Measurements from ENCODE around the gene SORCS2.

SORCS2 gene

DNA sequence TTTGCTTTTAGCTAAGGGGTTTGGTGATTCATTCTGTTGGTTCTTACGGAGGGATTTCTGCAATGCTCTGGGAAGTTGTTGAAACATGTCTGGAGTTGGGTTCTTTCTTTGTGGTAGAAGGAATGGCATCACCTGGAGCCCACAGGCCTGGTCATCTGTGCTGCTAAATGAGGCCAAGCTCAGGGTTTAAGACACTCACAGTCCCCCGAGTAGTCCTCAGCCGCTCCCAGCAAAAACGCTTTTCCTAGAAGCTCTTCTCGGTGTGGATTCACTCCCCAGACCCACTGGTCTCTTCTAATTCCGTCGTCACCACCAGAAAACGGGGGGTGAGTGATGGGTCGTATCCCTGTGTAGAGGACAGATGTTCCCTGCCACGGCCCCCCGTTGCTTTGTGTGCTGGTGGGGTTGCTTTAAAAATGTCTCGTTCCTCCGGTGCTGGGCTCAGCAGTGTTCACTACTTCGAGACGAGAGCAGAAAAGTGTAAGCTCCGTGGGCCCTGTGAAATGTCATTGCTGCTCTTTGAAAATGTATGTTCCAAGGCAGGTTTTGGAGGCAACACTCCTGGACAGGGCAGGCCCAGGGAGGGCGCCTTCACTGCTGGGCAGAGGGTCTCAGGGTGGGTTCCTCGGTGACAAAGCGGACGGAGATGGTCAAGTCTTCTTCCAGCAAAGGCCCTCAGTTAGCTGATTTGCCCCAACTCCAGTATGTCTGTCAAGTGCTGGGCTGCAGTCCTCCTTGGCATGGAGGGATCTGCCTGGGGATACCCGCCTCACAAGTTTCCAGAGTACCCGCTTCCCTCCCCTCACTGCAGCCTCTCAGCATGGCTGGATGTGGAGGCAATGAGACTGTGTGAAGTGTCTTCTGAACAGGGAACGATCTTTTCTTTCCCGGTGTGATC, 205.1 kb downstream of the SORCS2 start:
- DNase-seq (ENCODE audit: low read depth): no peak
- no peak overlapping the region for H3K4me3 ChIP-seq (ENCODE audit: low read length)
- TF ChIP-seq, protein P1, sequence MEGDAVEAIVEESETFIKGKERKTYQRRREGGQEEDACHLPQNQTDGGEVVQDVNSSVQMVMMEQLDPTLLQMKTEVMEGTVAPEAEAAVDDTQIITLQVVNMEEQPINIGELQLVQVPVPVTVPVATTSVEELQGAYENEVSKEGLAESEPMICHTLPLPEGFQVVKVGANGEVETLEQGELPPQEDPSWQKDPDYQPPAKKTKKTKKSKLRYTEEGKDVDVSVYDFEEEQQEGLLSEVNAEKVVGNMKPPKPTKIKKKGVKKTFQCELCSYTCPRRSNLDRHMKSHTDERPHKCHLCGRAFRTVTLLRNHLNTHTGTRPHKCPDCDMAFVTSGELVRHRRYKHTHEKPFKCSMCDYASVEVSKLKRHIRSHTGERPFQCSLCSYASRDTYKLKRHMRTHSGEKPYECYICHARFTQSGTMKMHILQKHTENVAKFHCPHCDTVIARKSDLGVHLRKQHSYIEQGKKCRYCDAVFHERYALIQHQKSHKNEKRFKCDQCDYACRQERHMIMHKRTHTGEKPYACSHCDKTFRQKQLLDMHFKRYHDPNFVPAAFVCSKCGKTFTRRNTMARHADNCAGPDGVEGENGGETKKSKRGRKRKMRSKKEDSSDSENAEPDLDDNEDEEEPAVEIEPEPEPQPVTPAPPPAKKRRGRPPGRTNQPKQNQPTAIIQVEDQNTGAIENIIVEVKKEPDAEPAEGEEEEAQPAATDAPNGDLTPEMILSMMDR (conservative IDR thresholded peaks at IDR 0.05; ENCODE audit: low read length): no peak

DNA sequence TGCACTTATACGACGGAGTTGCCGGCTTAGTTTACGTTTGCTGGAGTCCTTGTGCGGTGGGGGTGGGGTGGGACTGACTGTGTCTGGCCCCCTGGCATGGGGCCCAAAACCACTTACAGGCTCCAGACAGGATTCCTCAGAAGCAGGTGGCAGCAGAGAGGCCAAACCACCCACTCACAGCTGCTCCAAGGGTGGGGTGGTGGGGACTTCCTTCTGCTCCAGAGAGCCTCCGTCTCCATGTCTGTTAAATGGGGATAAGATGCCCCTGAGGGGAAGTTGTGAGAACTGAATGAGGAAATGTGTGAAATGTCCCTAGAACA, 205.7 kb downstream of the SORCS2 start:
- no peak overlapping the region for H3K4me3 ChIP-seq (ENCODE audit: low read length)
- TF ChIP-seq, protein P1 (conservative IDR thresholded peaks at IDR 0.05; ENCODE audit: low read length): no peak
- peak; percentile 25 for DNase-seq (ENCODE audit: low read depth)

DNA sequence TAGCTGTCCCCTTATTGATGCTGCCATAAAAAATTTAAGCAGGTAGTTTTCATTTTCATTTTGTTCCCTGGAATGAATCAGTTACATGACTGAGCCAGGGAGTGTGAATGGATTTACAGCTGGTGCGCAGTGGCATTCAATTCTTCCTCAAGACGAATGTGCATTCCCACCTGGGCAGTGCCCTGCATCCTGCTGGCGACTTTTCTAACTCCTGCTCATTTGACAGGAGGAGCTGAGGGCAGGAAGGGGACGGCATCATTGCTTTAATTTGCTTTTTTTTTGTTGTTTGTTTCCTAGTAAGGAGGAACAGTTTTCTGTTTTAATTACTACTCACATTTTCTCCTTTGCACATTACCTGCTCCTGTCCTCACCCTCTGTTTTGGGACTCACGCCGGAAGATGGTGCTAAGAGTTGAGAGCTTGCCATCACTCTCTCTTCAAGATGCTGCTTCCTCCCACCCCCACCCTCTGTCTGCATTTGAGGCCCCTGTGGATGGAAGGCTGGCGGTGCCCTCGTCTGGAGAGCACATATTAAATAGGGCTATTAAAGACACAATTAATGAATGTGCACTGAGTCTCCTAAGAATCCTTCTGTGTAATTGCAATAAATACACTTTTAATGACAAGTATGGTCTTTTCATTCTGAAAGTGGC, 206.6 kb downstream of the SORCS2 start:
- no peak for DNase-seq (ENCODE audit: low read depth)
- H3K4me3 ChIP-seq (ENCODE audit: low read length): no peak overlapping the region
- TF ChIP-seq, protein P1 (conservative IDR thresholded peaks at IDR 0.05; ENCODE audit: low read length): no peak

DNA sequence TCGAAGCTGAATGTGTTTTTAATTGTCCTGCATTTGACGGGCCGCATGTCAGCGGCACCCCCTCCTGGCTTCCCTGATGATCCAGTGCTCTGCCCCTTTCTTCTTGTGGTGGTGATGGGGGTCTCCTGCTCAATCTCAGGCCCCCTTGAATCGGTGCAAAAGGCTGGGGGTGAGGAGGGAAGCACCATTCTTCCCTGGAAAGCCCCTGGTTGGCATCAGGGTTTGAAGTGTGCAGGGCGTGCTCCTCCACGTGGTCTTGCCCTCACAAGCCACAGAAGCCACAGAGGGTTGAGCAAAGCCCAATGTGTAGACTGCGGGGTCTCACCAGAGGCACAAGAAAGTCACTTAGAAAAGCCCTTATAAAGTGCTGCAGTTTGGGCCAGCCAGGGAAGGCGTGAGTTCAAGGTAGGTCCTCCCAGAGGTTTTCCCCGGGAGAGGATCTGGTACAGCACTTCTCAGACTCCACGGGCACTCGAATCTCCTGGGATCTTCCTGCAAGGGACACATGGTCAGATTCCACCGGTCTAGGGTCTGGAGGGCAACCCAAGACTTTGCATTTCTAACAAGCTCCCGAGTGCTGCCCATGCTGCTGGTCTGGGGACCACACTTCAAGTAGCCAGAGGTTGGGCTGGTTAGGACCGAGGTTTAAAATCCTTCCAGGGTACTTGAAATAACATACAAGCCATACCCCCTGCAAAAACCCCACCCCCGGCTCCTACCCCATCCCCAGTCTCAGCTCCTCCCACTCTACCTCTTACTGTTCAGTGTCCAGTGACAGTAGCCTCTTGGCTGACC, 207.3 kb downstream of the SORCS2 start:
- no peak for DNase-seq (ENCODE audit: low read depth)
- TF ChIP-seq, protein P1 (conservative IDR thresholded peaks at IDR 0.05; ENCODE audit: low read length): no peak
- no peak overlapping the region for H3K4me3 ChIP-seq (ENCODE audit: low read length)

DNA sequence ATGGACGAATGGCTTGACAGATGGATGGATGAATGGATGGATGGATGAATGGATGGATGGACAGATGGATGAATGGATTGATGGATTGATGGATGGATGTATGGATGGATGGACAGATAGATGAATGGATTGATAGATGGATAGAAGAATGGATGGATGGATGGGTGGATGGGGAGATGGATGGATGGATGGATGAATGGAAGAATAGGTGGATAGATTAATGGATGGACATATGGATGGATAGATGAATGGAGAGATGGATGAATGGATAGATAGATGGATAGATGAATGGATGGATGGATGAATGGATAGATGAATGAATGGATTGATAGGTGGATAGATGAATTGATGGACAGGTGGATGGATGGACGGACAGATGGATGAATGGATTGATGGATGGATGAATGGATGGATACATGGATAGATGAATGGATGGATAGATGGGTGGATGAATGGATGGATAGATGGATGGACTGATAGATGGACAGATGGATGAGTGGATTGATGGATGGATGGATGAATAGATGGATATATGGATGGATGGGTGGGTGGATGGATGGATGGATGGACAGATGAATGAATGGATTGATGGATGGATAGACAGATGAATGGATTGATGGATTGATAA, 208.4 kb downstream of the SORCS2 start:
- DNase-seq (ENCODE audit: low read depth): no peak
- TF ChIP-seq, protein P1 (conservative IDR thresholded peaks at IDR 0.05; ENCODE audit: low read length): no peak
- no peak overlapping the region for H3K4me3 ChIP-seq (ENCODE audit: low read length)

DNA sequence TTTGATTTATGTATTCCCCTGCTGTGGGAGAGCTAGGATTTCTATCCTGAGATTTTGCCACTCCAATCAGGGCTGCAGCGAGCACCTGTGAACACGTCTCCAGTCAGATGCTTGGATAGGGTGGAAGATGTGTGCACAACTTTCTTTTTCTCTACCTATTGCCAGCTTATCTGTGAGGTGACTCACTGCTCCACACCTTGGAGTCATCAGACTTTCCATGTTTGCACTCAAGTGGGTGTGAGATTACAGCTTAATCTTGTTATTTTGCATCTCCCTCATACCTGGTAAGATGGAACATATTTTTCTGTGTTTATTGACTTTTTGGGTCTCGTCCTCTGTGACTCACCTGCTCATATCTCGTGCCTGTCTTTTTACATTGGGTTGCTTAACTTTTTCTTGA, 210.2 kb downstream of the SORCS2 start:
- H3K4me3 ChIP-seq (ENCODE audit: low read length): no peak overlapping the region
- TF ChIP-seq, protein P1 (conservative IDR thresholded peaks at IDR 0.05; ENCODE audit: low read length): no peak
- DNase-seq (ENCODE audit: low read depth): no peak

Measured in AG10803 (cell line).